Osteoblast (primary cell): ENCODE measurements around the gene MLF1. TPM values are rescaled to one million over a fixed set of nuclear protein-coding genes. Genes with fewer than 3 reads are reported as not detected.

Experiments
- DNase-seq: peaks from one replicate; pipeline ENCODE4 v3.0.0; 2011; ENCODE audit warnings: low spot score, mixed read lengths; ENCODE audit not compliant: insufficient read length; ENCODE audit errors: missing footprints
- H2AFZ ChIP-seq: 2 replicates; pipeline ENCODE4 v1.6.0; 2011; ENCODE audit warnings: mild to moderate bottlenecking, low read length
- H3K27ac ChIP-seq: 2 replicates; pipeline ENCODE4 v1.5.1; 2011; ENCODE audit warnings: mild to moderate bottlenecking, low read depth, low read length, moderate library complexity
- H3K27me3 ChIP-seq: 2 replicates; pipeline ENCODE4 v1.6.0; 2012; ENCODE audit warnings: mild to moderate bottlenecking, control low read depth, inconsistent platforms, low read length, moderate library complexity; ENCODE audit not compliant: insufficient read depth
- H3K36me3 ChIP-seq: 2 replicates; pipeline ENCODE4 v1.5.1; 2011; ENCODE audit warnings: mild to moderate bottlenecking, low read length, control low read depth, moderate library complexity; ENCODE audit not compliant: insufficient read depth
- H3K4me1 ChIP-seq: 2 replicates; pipeline ENCODE4 v1.5.1; 2011; ENCODE audit warnings: mild to moderate bottlenecking, low read length, control low read depth, moderate library complexity; ENCODE audit not compliant: insufficient read depth
- H3K4me2 ChIP-seq: 2 replicates; pipeline ENCODE4 v1.6.0; 2011; ENCODE audit warnings: mild to moderate bottlenecking, low read length; ENCODE audit not compliant: insufficient read depth
- H3K4me3 ChIP-seq: fragments of 200-600 bp; sonication (generic); 3 replicates; pipeline ENCODE4 v1.5.1; 2012; ENCODE audit warnings: mild to moderate bottlenecking, low read length, inconsistent platforms; ENCODE audit not compliant: insufficient read depth
- H3K79me2 ChIP-seq: 2 replicates; pipeline ENCODE4 v1.6.0; 2012; ENCODE audit warnings: mild to moderate bottlenecking, low read length, control low read depth, inconsistent platforms; ENCODE audit not compliant: insufficient read depth
- H3K9me3 ChIP-seq: 2 replicates; pipeline ENCODE4 v1.5.1; 2011; ENCODE audit warnings: low read depth, low read length, control low read depth
- H4K20me1 ChIP-seq: 2 replicates; pipeline ENCODE4 v1.6.0; 2012; ENCODE audit warnings: mild to moderate bottlenecking, low read length, control low read depth; ENCODE audit not compliant: insufficient read depth
- total RNA-seq: library from RNA; depleted of rRNA; stranded (reverse); fragments of >200 nt; gene quantifications from 2 replicates; pipeline ENCODE4 v1.2.3, GENCODE V29; 2012
- TF ChIP-seq, protein P1 (sequence below): IDR thresholded peaks from 2 replicates; pipeline ENCODE4 v1.5.1; 2011; ENCODE audit warnings: mild to moderate bottlenecking, low read depth, low read length, moderate library complexity; ENCODE audit errors: extremely low read depth

MLF1 gene
- total RNA-seq, 1 donor = 14.1 TPM

DNA sequence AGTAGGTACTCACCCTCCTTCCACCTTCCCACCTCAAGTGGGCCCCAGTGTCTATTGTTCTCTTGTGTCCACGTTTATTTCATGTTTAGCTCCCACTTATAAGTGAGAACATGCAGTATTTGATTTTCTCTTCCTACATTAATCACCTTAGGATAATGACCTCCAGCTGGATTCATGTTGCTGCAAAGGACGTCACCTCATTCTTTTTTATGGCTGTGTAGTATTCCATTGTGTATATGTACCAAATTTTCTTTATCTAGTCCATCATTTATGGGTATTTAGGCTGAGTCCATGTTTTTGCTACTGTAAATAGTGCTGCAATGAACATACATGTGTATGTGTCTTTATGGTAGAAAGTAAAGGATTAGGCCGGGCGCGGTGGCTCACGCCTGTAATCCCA is 5.9 kb upstream of the MLF1 start:
- DNase-seq = no peak
- Histone ChIP-seq H3K36me3 (no peaks in the 10 kb centered on the region), H3K27ac (no peak overlapping the region), H2AFZ (no peak overlapping the region), H3K79me2 (no peaks in the 10 kb centered on the region), H3K4me3 (no peak overlapping the region), H3K27me3 (peaks cover 3% of the 10 kb centered on the region), H3K4me1 (no peaks in the 10 kb centered on the region), H3K4me2 (no peak overlapping the region), H4K20me1 (no peaks in the 10 kb centered on the region), H3K9me3 (no peaks in the 10 kb centered on the region)
- TF ChIP-seq, protein P1, sequence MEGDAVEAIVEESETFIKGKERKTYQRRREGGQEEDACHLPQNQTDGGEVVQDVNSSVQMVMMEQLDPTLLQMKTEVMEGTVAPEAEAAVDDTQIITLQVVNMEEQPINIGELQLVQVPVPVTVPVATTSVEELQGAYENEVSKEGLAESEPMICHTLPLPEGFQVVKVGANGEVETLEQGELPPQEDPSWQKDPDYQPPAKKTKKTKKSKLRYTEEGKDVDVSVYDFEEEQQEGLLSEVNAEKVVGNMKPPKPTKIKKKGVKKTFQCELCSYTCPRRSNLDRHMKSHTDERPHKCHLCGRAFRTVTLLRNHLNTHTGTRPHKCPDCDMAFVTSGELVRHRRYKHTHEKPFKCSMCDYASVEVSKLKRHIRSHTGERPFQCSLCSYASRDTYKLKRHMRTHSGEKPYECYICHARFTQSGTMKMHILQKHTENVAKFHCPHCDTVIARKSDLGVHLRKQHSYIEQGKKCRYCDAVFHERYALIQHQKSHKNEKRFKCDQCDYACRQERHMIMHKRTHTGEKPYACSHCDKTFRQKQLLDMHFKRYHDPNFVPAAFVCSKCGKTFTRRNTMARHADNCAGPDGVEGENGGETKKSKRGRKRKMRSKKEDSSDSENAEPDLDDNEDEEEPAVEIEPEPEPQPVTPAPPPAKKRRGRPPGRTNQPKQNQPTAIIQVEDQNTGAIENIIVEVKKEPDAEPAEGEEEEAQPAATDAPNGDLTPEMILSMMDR = no peak

DNA sequence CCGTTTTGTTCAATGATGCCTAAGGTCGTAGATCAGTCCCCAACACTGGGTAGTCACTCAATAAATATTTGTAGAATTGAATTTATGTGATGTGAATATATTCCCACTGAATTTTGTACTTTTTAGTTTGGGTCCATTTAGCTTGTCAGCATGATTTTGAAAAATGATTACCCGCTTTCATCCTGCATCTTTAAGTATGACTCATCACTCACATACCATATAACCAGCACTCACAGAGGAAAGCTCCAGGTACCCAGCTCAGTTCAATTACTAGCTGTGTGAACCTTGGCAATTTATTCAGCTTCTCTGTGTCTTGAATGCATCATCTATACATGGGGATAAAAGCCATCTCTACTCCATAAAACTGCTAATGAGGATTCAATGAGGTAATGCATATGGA is 2.2 kb upstream of the MLF1 start:
- H3K9me3 ChIP-seq = no peaks in the 10 kb centered on the region
- no peaks in the 10 kb centered on the region for H3K36me3 ChIP-seq
- H3K4me3 ChIP-seq = no peak overlapping the region
- no peak for DNase-seq
- H2AFZ ChIP-seq = no peak overlapping the region
- H4K20me1 ChIP-seq = no peaks in the 10 kb centered on the region
- no peak overlapping the region for H3K4me2 ChIP-seq
- peaks cover 3% of the 10 kb centered on the region for H3K27me3 ChIP-seq
- H3K27ac ChIP-seq = no peak overlapping the region
- peaks cover 9% of the 10 kb centered on the region for H3K4me1 ChIP-seq
- H3K79me2 ChIP-seq = no peaks in the 10 kb centered on the region
- TF ChIP-seq, protein P1 = no peak

DNA sequence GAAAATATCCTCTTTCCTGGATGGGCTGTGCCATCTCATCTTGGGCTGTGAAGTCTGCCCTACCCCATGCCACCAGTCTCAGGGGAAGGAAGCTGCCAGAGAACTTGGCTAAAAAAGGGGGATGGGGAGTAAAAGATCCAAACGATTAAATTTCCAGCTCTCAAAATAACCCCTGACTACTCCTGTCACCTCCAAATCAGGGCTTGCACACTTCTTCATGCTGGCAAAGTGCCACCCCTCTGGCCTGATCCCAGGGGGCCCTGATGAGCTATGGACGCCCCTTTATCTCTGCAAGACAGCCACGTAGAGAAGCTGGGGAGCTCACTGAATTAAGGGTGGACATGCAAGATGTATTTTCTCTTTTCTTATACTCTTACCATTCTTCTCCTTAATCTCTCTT is 1.2 kb upstream of the MLF1 start:
- no peak for DNase-seq
- Histone ChIP-seq H2AFZ (no peak overlapping the region), H3K9me3 (no peaks in the 10 kb centered on the region), H3K4me2 (no peak overlapping the region), H3K36me3 (no peaks in the 10 kb centered on the region), H3K79me2 (no peaks in the 10 kb centered on the region), H3K27ac (no peak overlapping the region), H3K4me3 (no peak overlapping the region), H3K4me1 (peaks cover 9% of the 10 kb centered on the region), H4K20me1 (no peaks in the 10 kb centered on the region), H3K27me3 (peaks cover 3% of the 10 kb centered on the region)
- TF ChIP-seq, protein P1 = no peak

DNA sequence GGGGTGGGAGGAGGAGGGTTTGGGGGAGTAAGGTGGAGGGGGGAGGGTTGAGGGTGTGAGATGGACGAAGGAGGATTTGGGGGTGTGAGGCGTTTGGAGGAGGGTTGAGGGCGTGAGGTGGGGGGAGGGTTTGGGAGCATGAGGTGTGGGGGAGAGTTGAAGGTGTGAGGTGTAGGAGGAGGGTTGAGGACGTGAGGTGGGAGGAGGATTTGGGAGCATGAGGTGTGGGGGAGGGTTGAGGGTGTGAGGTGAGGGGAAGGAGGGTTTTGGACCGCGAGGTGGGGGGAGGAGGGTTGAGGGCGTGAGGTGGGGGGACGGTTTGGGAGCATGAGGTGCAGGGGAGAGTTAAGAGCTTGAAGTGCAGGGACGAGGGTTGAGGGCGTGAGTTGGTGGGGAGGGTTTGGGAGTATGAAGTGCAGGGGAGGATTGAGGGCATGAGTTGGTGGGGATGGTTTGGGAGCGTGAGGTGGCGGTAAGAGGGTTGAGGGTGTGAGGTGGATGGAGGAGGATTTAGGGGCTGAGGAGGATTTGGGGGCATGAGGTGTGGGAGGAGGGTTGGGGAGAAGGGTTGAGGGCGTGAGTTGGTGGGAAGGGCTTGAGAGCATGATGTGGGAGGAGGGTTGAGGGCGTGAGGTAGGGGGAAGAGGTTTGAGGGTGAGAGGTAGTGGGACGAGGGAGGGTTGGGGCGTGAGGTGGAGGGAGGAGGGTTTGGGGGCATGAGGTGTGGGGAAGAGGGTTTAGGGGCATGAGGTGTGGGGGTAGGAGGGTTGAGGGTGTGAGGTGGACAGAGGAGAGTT is 1.2 kb downstream of the MLF1 start:
- peaks cover 9% of the 10 kb centered on the region for H3K4me1 ChIP-seq
- no peaks in the 10 kb centered on the region for H3K36me3 ChIP-seq
- DNase-seq = no peak
- H2AFZ ChIP-seq = no peak overlapping the region
- no peaks in the 10 kb centered on the region for H3K79me2 ChIP-seq
- no peak overlapping the region for H3K27ac ChIP-seq
- TF ChIP-seq, protein P1 = no peak
- H3K4me2 ChIP-seq = no peak overlapping the region
- H3K27me3 ChIP-seq = peaks cover 3% of the 10 kb centered on the region
- H4K20me1 ChIP-seq = no peaks in the 10 kb centered on the region
- no peak overlapping the region for H3K4me3 ChIP-seq
- no peaks in the 10 kb centered on the region for H3K9me3 ChIP-seq
